Activated T-cell treated with anti-CD3 and anti-CD28 coated beads for 24 hours (primary cell): ENCODE data around the gene EEF1B2.
"Not testable (repeated sequence)": the region's sequence is repeated elsewhere in the genome, so short reads cannot be mapped to it uniquely, and the experiment has no call there.

Source experiments
- DNase-seq: peaks from one replicate; pipeline ENCODE4 v3.0.0-alpha.2; 2020; ENCODE audit warnings: low read depth

Gene EEF1B2

DNA sequence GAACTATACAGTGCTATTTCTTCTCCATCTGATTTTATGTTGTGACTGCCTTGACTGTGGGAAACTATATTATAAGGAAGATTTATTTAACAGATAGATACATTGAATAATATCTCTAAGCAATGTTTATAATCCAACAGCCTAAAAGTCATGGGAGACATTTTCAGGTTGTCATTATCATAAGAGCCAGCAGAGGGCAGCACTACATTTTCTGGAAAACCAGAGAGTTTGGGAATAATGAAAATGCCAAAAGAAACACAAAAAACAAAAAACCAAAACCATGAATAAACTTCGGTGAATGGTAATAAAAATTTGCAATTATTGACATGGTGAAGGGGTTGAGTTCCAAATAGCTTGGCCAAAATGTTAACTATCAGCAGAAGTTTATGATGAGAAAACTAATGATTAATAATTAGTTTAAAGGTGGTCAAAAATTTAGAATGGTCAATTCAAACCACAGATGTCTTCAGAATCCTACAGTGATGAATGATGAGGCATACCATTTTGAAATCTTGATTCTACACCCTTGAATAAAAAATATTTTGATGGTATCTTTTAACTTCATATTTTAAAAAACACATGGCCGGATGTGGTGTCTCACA lies 4.7 kb downstream of the EEF1B2 start:
- DNase-seq, result peak; percentile 23

DNA sequence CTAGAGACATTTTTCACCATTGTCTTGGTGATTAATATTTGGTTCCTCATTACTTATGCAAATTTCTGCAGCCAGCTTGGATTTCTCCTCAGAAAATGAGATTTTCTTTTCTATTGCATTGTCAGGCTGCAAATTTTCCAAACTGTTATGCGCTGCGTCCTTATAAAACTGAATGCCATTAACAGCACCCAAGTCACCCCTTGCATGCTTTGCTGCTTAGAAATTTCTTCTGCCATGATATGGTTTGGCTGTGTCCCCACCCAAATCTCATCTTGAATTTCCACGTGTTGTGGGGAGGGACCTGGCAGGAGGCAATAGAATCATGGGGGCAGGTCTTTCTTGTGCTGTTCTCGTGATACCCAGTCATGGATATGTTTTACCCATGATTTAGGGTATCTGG lies 8.5 kb downstream of the EEF1B2 start:
- not testable (repeated sequence) for DNase-seq

DNA sequence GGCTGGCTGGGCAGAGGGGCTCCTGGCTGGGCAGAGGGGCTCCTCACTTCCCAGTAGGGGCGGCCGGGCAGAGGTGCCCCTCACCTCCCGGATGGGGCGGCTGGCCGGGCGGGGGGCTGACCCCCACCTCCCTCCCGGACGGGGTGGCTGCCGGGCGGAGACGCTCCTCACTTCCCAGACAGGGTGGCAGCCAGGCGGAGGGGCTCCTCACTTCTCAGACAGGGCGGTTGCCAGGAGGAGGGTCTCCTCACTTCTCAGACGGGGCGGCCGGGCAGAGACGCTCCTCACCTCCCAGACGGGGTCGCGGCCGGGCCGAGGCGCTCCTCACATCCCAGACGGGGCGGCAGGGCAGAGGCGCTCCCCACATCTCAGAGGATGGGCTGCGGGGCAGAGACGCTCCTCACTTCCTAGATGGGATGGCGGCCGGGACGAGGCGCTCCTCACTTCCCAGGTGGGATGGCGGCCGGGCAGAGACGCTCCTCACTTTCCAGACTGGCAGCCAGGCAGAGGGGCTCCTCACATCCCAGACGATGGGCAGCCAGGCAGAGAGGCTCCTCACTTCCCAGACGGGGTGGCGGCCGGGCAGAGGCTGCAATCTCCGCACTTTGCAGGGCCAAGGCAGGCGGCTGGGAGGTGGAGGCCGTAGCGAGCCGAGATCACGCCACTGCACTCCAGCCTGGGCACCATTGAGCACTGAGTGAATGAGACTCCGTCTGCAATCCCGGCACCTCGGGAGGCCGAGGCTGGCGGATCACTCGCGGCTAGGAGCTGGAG lies 12.1 kb downstream of the EEF1B2 start:
- DNase-seq, result not testable (repeated sequence)

DNA sequence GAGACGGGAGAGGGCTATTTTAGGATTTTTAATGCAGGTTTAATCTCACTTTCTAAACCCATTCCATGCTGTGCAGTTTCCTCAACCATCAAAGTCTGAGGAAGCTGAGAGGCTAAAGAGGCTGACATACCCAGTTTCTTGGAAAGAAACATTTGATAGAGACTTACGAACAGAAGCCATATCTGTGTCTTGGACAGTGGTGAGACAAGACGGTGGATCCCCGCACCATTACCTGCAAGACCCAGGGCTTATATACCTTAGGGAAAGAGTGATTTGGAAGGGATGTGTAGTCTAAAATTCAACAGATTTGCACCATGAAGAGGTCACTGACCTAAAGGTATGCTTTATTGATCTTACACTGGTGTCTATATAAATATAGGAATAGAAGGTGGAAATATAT lies 13.5 kb downstream of the EEF1B2 start:
- DNase-seq, result no peak

DNA sequence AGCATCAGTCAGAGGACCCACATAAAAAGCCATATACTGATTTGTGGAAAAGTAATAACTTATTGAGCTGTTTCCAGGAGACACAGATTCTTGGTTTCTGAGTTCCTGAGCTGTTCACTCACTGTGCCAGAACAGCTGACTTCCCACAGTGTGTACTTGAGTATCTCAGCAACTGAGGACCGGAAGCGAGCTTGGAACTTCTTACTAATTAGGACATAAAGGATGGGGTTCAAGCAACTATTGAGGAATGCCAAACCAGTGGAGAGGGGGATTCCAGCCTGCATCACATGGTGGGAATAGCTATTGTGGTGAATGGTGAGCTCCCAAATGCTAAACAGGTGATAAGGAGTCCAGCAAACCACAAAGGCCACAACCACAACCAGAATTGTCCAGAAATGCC lies 16.4 kb downstream of the EEF1B2 start:
- no peak for DNase-seq

DNA sequence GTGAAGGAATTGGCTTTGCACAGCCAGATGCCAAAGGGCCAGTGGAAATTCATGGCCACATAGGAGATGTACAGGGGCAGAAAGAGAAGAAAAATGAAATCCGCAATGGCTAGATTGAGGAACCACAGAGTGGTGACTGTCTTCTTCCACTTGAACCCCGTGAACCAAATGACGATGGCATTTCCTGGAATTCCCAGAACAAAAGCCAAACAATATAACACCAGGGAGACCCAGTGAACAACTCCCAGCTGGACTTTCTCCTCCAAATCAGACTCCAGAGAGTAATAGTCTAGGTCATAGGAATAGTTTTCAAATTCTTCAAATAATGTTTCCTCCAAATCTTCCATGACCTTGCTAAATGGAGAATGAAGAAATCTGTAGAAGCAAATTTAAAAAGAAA lies 17.2 kb downstream of the EEF1B2 start:
- no peak for DNase-seq

DNA sequence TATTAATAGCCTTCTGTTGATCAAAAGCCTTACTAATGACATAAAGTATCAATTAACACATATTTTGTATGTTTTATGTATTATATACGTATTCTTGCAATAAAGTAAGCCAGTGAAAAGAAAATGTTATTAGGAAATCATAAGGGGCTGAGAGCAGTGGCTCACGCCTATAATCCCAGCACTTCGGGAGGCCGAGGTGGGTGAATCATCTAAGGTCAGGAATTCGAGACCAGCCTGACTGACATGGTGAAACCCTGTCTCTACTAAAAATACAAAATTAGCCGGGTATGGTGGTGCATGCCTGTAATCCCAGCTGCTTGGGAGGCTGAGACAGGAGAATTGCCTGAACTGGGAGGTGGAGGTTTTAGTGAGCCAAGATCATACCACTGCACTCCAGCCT lies 21.8 kb downstream of the EEF1B2 start:
- DNase-seq, result not testable (repeated sequence)

DNA sequence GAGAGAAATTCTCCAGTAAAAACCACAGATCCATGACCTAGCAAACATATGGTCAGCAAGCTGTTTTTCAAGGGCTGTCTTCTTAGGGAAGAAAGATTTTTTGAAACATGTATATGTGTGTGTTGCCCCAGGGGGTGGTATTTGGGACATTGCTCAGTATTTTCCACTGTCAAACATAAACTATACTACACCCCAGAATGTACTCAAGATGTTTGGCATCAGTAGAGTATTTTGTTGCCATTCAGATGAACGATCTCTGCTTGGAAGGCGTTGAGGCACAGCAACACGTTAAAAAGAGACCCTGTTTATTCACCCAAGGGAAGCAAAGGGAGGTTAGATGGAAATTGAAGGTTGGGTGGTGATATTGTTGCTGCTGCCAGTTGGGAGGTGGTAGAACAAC lies 30.0 kb downstream of the EEF1B2 start:
- DNase-seq, result no peak

DNA sequence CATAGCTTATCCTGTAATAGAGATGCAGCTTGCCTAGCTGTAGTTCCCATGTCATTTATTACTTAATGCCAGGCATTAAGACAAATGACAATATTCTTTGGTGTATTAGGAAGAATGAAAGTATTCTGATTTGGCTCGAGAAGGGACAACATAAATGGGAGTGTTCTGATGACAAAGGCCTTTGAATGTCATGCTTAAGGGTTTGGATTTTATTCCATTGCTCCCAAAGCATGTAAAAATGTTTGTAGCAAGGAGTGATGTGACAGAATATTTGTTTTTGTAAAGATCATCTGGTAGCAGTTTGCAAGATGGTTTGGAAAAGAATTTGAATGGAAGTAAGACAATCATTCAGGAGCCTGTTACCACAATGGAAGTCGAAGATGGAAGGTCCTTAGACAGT lies 30.4 kb downstream of the EEF1B2 start:
- no peak for DNase-seq

DNA sequence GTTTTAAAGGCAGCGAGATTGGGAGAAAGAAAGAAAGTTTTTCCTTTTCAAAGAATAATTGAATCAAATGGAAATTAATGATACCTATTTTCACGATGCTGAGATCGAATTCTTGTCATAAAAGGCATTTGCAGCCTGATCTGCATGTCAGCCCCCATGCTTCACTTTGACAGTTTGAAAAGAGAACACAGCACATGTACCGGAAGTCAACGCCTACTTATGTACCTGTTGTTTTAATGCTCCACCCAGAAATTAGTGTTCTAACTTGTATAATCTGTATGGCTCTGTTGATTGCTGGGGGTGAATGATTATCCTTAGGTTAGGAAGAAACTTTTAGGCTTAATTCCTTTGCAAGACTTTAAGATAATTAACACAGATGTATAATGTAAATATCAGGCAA lies 31.0 kb downstream of the EEF1B2 start:
- DNase-seq, result no peak

DNA sequence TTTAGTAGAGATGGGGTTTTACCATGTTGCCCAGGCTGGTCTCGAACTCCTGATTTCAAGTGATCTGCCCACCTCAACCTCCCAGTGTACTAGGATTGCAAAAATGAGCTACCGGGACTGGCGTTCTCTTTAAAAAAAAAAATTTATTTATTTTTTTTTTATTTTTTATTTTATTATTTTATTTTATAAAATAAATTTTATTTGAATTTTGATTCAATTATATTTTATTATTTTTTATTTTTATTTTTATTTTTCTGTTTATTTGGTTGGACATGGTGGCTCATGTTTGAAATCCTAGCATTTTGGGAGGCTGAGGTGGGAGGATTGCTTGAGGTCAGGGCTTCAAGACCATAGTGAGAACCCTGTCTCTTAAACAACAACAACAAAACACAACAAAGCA lies 32.5 kb downstream of the EEF1B2 start:
- no peak for DNase-seq

DNA sequence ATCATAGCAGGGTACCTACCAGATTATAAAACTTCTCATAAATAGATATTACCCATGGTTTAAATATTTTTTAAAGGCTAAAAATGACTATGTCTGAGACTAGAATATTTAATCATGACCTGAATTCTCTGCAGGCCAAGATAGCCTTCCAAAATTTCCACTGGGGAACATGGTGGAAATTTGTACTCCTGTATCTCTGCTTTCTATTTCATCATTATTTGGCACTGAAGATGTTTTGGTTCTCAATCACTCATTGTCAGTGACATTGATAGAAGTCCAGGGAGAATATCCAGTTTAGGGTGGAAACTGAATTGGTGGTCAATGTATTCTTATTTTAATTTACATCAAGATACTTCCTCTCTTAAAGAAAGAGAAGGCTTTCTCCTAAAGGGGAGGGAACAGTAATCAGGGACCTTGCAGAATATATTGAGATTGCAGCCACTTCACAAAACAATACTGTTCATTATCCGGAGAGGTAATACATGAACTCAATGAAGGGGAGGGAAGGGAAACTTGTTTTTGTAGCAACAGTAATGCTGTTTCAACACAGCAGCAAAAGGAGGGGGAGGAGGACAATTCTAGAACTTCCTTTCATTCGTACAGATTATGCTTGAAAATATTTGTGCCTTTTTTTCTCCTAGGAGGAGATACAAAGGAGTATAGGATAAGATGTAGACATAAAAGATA lies 34.1 kb downstream of the EEF1B2 start:
- DNase-seq, result no peak

DNA sequence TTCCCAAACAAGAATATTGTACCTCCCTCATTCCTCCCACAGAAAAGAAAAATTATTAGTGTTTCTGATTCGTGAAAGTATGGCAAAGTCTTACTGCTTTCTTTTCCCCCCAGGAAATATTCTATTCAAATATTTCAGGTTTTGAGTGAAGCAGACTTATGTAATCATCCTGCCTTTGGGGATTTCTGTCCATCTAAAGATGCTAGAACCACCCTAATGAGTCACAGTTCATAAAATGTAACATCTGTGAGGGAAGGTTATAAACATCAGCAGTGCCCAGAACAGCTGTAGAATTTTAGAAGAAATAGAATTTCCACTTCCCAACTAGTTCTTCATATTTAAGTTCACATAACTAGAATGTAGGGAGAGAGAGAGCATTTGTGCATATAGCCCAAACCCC lies 39.0 kb downstream of the EEF1B2 start:
- DNase-seq, result no peak

DNA sequence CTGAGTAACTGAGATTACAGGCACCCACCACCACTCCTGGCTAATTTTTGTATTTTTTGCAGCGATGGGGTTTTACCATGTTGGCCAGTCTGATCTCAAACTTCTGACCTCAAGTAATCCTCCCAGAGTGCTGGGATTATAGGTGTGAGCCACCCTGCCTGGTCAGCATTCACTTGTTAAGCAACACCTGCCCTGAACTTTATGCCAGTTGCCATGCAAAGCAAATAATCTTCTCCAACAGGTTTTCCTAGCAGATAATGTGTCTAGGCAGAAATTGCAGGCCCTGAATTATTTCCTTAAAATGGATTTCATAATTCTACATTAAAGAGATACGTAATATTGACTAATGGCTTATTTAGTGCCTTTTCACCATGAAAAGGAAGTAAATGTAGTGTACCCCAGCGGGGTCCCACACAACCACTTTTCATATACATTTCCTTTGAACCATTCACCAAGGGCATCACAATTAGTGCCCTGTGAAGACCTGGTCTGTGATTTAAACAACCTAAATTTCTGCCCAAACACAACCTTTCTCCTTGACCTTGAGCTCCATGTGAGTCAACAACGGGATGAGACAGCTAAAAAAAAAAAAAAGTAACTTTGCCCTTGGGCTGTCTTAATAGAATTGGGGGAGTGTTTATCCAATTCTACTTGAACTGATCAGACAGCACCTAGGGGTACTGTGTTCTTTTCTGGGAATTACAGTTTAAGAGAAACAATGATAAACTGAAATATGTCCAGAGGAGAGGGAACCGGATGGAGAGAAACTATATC lies 41.6 kb downstream of the EEF1B2 start:
- no peak for DNase-seq

DNA sequence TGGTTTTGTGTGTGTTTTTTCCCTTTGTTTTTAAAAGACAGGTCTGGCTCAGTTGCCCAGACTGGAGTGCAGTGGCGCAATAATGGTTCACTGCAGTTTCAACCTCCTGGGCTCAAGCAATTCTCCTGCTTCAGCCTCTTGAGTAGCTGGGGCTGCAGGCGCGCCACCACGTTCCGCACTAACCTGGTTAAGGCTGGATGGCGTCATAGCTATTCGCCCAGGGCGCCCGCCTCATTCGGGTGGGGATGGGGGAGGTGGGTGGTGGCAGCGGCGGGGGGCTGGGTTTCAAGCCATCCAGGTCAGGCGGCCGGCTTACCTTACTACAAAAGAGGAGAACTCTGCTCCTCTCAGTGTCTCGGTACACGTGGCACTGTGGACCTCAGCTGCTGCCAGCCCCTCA lies 42.8 kb downstream of the EEF1B2 start:
- no peak for DNase-seq

DNA sequence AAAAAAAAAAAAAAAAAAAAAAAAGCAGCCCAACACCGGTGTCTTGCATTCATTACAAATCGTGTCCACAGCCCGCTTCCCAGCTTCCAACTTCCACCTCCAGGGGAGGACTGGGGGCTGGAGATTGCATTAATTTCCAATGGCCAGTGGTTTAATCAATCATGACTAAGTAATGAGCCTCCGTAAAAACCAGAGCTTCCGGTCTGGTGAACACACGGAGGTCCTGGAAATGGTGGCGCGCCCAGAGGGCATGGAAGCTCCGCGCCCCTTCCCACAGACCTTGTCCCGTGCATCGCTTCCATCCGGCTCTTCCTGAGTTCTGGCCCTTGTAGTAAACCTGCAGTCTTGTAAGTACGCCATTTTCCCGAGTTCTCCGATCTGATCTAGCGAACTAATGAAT lies 43.6 kb downstream of the EEF1B2 start:
- no peak for DNase-seq

DNA sequence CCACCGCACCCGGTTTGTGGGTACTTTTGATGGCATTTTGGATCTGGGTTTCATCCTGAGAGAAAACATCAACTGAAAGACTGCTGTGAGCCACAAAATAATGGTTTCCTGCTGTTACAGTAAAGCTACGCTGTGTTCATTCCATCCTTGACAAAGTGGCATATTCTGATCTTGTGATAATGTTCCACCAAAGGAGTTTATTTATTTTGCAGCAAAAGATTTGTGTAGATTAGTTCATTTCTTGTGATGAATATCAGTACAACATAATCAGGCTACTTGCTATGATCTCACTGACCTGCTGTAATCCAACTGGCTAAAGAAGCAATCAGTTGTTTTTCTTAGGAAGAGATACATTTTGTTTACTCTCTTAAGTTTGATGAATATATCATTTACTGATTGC lies 45.0 kb downstream of the EEF1B2 start:
- no peak for DNase-seq

DNA sequence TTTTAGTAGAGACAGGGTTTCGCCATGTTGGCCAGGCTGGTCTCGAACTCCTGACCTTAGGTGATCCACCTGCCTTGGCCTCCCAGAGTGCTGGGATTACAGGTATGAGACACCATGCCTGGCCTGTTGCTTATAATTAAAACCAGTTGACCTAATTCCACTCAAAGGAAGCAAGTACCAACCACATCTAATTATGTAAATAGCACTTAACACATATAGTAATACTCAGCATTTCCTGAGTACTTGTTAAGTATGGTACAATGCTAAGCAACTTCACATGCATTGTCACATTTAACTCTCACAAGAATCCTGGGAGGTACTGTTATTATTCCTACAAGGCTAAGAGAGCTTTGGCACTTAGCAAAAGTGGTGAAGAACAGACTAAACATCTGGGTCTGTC lies 47.6 kb downstream of the EEF1B2 start:
- DNase-seq, result not testable (repeated sequence)

DNA sequence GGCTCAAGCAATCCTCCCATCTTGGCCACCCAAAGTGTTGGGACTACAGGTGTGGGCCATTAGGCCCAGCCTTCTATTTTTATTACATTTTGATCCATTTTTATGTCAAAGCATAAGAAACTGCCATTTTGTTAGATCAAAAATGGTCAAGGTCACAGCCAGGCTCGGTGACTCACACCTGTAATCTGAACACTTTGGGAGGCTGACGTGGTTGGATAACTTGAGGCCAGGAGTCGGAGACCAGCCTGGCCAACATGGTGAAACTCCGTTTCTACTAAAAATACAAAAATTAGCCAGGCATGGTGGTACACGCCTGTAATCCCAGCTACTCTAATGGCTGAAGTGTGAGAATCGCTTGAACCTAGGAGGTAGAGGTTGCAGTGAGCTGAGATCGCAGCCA lies 49.2 kb downstream of the EEF1B2 start:
- DNase-seq, result no peak

DNA sequence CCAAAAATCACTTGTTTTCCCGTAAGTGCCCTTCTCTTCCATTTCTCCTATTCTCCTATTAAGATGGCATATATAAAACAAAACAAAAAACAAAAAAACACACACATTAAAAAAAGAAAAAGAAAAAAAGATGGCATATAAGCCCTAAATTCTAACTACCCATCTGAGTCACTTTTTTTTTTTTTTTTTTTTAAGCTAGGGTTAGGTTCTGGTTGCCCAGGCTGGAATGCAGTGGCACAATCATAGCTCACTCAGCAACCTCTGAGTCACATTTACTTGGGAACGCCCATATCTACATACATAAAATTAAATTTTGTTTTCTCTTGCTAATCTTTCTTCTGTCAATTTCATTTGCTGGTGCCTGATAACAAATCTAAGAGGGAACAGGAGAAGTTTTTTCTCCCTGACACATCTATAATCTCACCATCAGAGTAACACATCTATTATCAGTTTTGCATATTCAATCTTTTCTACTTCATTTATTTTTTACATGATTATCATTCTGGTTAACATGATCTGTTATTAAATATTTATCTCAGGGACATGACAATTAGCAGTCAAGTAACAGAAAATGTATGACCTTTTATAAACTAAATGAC lies 52.1 kb downstream of the EEF1B2 start:
- no peak for DNase-seq
